Activated naive CD8-positive, alpha-beta T cell treated with anti-CD3 and anti-CD28 coated beads for 36 hours (primary cell): ENCODE data around the gene KCNK13. TPM values are rescaled to one million over a fixed set of nuclear protein-coding genes. Genes with fewer than 3 reads are reported as not detected.
"Not testable (repeated sequence)": the region's sequence is repeated elsewhere in the genome, so short reads cannot be mapped to it uniquely, and the experiment has no call there.

Experiments
- DNase-seq: peaks from one replicate; pipeline ENCODE4 v3.0.0; 2021
- H3K27ac Mint-ChIP-seq: one replicate; pipeline ENCODE4 v1.8.0; 2022; ENCODE audit warnings: mild to moderate bottlenecking, moderate library complexity, mixed read lengths
- H3K27me3 Mint-ChIP-seq: one replicate; pipeline ENCODE4 v1.8.0; 2022; ENCODE audit warnings: mild to moderate bottlenecking, mixed read lengths
- H3K36me3 Mint-ChIP-seq: one replicate; pipeline ENCODE4 v1.8.0; 2021; ENCODE audit warnings: mild to moderate bottlenecking, mixed read lengths
- H3K4me1 Mint-ChIP-seq: one replicate; pipeline ENCODE4 v1.8.0; 2021; ENCODE audit warnings: mixed read lengths
- H3K4me3 Mint-ChIP-seq: one replicate; pipeline ENCODE4 v1.8.0; 2022; ENCODE audit warnings: mild to moderate bottlenecking, moderate library complexity, mixed read lengths
- H3K9me3 Mint-ChIP-seq: one replicate; pipeline ENCODE4 v1.8.0; 2022; ENCODE audit warnings: mixed read lengths
- total RNA-seq, 2 experiments: library from RNA; stranded (reverse); gene quantifications; one replicate each; pipeline ENCODE4 v1.2.3, GENCODE V29; 2021

KCNK13 gene
- not detected for total RNA-seq

- H3K4me3 Mint-ChIP-seq = peak within 1 kb of the TSS; percentile 75
- peak; percentile 6 for DNase-seq
- H3K27me3 Mint-ChIP-seq = peaks cover 77% of the 10 kb centered on the region
- no peaks in the 10 kb centered on the region for H3K36me3 Mint-ChIP-seq
- H3K4me1 Mint-ChIP-seq = peaks cover 18% of the 10 kb centered on the region
- no peaks in the 10 kb centered on the region for H3K9me3 Mint-ChIP-seq
- H3K27ac Mint-ChIP-seq = no peak within 1 kb of the TSS
Measured at GRCh38 chr14:90061685-90062126, at the start of gene KCNK13. Gene KCNK13 (plus strand): TSS chr14:90061994. CDS start chr14:90062206, 212 bp downstream.

GRCh38 chr14:90017371-90017770 lies 44.4 kb upstream of the KCNK13 start:
- Mint-ChIP-seq H3K4me3 (no peak overlapping the region), H3K27me3 (no peaks in the 10 kb centered on the region), H3K9me3 (no peaks in the 10 kb centered on the region), H3K27ac (no peak overlapping the region), H3K4me1 (peaks cover 3% of the 10 kb centered on the region), H3K36me3 (peaks cover 56% of the 10 kb centered on the region)
- no peak for DNase-seq

GRCh38 chr14:90019824-90020523 lies 41.8 kb upstream of the KCNK13 start:
- H3K4me1 Mint-ChIP-seq = peaks cover 3% of the 10 kb centered on the region
- H3K27me3 Mint-ChIP-seq = no peaks in the 10 kb centered on the region
- peaks cover 56% of the 10 kb centered on the region for H3K36me3 Mint-ChIP-seq
- no peak overlapping the region for H3K4me3 Mint-ChIP-seq
- peak overlapping the region; percentile 42 for H3K27ac Mint-ChIP-seq
- no peak for DNase-seq
- no peaks in the 10 kb centered on the region for H3K9me3 Mint-ChIP-seq

- Mint-ChIP-seq H3K4me3 (no peak overlapping the region), H3K27me3 (no peaks in the 10 kb centered on the region)
Measured at GRCh38 chr14:90023176-90023896, 38.5 kb upstream of the KCNK13 start.

GRCh38 chr14:90024910-90025309 lies 36.9 kb upstream of the KCNK13 start:
- no peaks in the 10 kb centered on the region for H3K4me1 Mint-ChIP-seq
- peaks cover 45% of the 10 kb centered on the region for H3K36me3 Mint-ChIP-seq
- no peaks in the 10 kb centered on the region for H3K9me3 Mint-ChIP-seq
- H3K4me3 Mint-ChIP-seq = no peak overlapping the region
- no peak overlapping the region for H3K27ac Mint-ChIP-seq
- DNase-seq = no peak
- no peaks in the 10 kb centered on the region for H3K27me3 Mint-ChIP-seq

More at GRCh38 chr14:90023176-90023896, 38.5 kb upstream of the KCNK13 start:
- H3K9me3 Mint-ChIP-seq = no peaks in the 10 kb centered on the region
- DNase-seq = no peak
- peaks cover 3% of the 10 kb centered on the region for H3K4me1 Mint-ChIP-seq
- H3K36me3 Mint-ChIP-seq = peaks cover 57% of the 10 kb centered on the region
- no peak overlapping the region for H3K27ac Mint-ChIP-seq

- H3K27me3 Mint-ChIP-seq, H3K4me3 Mint-ChIP-seq: not testable (repeated sequence)
- peaks cover 41% of the 10 kb centered on the region for H3K36me3 Mint-ChIP-seq
Measured at GRCh38 chr14:90026608-90027007, 35.2 kb upstream of the KCNK13 start.

GRCh38 chr14:90027842-90028241 lies 34.0 kb upstream of the KCNK13 start:
- DNase-seq = no peak
- Mint-ChIP-seq H3K4me1 (no peaks in the 10 kb centered on the region), H3K27me3 (no peaks in the 10 kb centered on the region), H3K9me3 (no peaks in the 10 kb centered on the region), H3K36me3 (peaks cover 38% of the 10 kb centered on the region), H3K27ac (no peak overlapping the region), H3K4me3 (no peak overlapping the region)

More at GRCh38 chr14:90026608-90027007, 35.2 kb upstream of the KCNK13 start:
- not testable (repeated sequence) for H3K4me1 Mint-ChIP-seq, DNase-seq, H3K27ac Mint-ChIP-seq, H3K9me3 Mint-ChIP-seq

- Mint-ChIP-seq H3K4me3 (no peak overlapping the region), H3K4me1 (no peaks in the 10 kb centered on the region), H3K27ac (no peak overlapping the region), H3K9me3 (no peaks in the 10 kb centered on the region), H3K36me3 (peaks cover 43% of the 10 kb centered on the region), H3K27me3 (no peaks in the 10 kb centered on the region)
- DNase-seq = no peak
Measured at GRCh38 chr14:90034156-90034555, 27.6 kb upstream of the KCNK13 start.

- no peaks in the 10 kb centered on the region for H3K27me3 Mint-ChIP-seq
- H3K27ac Mint-ChIP-seq = no peak overlapping the region
- peaks cover 45% of the 10 kb centered on the region for H3K36me3 Mint-ChIP-seq
- H3K4me3 Mint-ChIP-seq = no peak overlapping the region
- no peak for DNase-seq
- H3K4me1 Mint-ChIP-seq = no peaks in the 10 kb centered on the region
- no peaks in the 10 kb centered on the region for H3K9me3 Mint-ChIP-seq
Measured at GRCh38 chr14:90034835-90035525, 26.8 kb upstream of the KCNK13 start.

GRCh38 chr14:90039253-90040010 lies 22.4 kb upstream of the KCNK13 start:
- H3K4me1 Mint-ChIP-seq = peaks cover 5% of the 10 kb centered on the region
- no peak overlapping the region for H3K27ac Mint-ChIP-seq
- peaks cover 65% of the 10 kb centered on the region for H3K36me3 Mint-ChIP-seq
- no peak overlapping the region for H3K4me3 Mint-ChIP-seq
- no peaks in the 10 kb centered on the region for H3K27me3 Mint-ChIP-seq
- H3K9me3 Mint-ChIP-seq = no peaks in the 10 kb centered on the region
- DNase-seq = no peak

GRCh38 chr14:90040411-90040810 lies 21.4 kb upstream of the KCNK13 start:
- Mint-ChIP-seq H3K4me1 (peaks cover 5% of the 10 kb centered on the region), H3K4me3 (no peak overlapping the region), H3K27ac (no peak overlapping the region), H3K9me3 (no peaks in the 10 kb centered on the region), H3K27me3 (no peaks in the 10 kb centered on the region), H3K36me3 (peaks cover 62% of the 10 kb centered on the region)
- no peak for DNase-seq

GRCh38 chr14:90042496-90043252 lies 19.1 kb upstream of the KCNK13 start:
- Mint-ChIP-seq H3K36me3 (peaks cover 63% of the 10 kb centered on the region), H3K4me1 (peaks cover 5% of the 10 kb centered on the region)

GRCh38 chr14:90045616-90046015 lies 16.2 kb upstream of the KCNK13 start:
- H3K4me1 Mint-ChIP-seq = peaks cover 5% of the 10 kb centered on the region
- peaks cover 3% of the 10 kb centered on the region for H3K9me3 Mint-ChIP-seq
- DNase-seq = no peak
- H3K27ac Mint-ChIP-seq = no peak overlapping the region
- no peak overlapping the region for H3K4me3 Mint-ChIP-seq
- no peaks in the 10 kb centered on the region for H3K27me3 Mint-ChIP-seq
- peaks cover 55% of the 10 kb centered on the region for H3K36me3 Mint-ChIP-seq

More at GRCh38 chr14:90042496-90043252, 19.1 kb upstream of the KCNK13 start:
- DNase-seq = no peak
- Mint-ChIP-seq H3K27me3 (no peaks in the 10 kb centered on the region), H3K9me3 (peaks cover under 1% of the 10 kb centered on the region), H3K4me3 (no peak overlapping the region), H3K27ac (no peak overlapping the region)

- Mint-ChIP-seq H3K4me3 (no peak overlapping the region), H3K27me3 (peaks cover 13% of the 10 kb centered on the region), H3K4me1 (no peaks in the 10 kb centered on the region), H3K27ac (no peak overlapping the region), H3K36me3 (peaks cover 26% of the 10 kb centered on the region), H3K9me3 (peaks cover 3% of the 10 kb centered on the region)
- DNase-seq = no peak
Measured at GRCh38 chr14:90049390-90049789, 12.4 kb upstream of the KCNK13 start.
